Neuronal stem cell (in vitro differentiated cells): Measurements from ENCODE around the gene PSD4.

Source experiments
- DNase-seq: peaks from one replicate; pipeline ENCODE4 v3.0.0-alpha.2; 2013; ENCODE audit warnings: low spot score
- H2AFZ ChIP-seq: one replicate; pipeline ENCODE4 v1.6.1; 2013; ENCODE audit warnings: mild to moderate bottlenecking, low read length, inconsistent platforms
- H2AK5ac ChIP-seq: 2 replicates; pipeline ENCODE4 v1.6.1; 2013; ENCODE audit warnings: low read depth, mild to moderate bottlenecking, inconsistent platforms, low read length, moderate library complexity, mixed read lengths
- H2BK120ac ChIP-seq: 2 replicates; pipeline ENCODE4 v1.6.1; 2013; ENCODE audit warnings: low read depth, mild to moderate bottlenecking, inconsistent platforms, low read length, moderate library complexity, mixed read lengths
- H2BK12ac ChIP-seq: one replicate; pipeline ENCODE4 v1.6.1; 2013; ENCODE audit warnings: low read length, inconsistent platforms
- H2BK15ac ChIP-seq: 2 replicates; pipeline ENCODE4 v1.6.1; 2013; ENCODE audit warnings: mild to moderate bottlenecking, low read length, inconsistent platforms, mixed read lengths
- H2BK5ac ChIP-seq: one replicate; pipeline ENCODE4 v1.6.1; 2013; ENCODE audit warnings: inconsistent platforms, mild to moderate bottlenecking, low read length, moderate library complexity
- H3K14ac ChIP-seq: one replicate; pipeline ENCODE4 v1.6.1; 2013; ENCODE audit warnings: low read length, inconsistent platforms
- H3K18ac ChIP-seq: 2 replicates; pipeline ENCODE4 v1.6.1; 2013; ENCODE audit warnings: low read length, inconsistent platforms
- H3K23ac ChIP-seq: 2 replicates; pipeline ENCODE4 v1.6.1; 2013; ENCODE audit warnings: low read depth, mild to moderate bottlenecking, mixed read lengths, low read length, inconsistent platforms; ENCODE audit not compliant: poor library complexity
- H3K27ac ChIP-seq: replicated peaks from 3 replicates; pipeline ENCODE4 v1.5.1; 2013; ENCODE audit warnings: low read length, inconsistent platforms
- H3K27me3 ChIP-seq, 3 experiments: 2 replicates each; pipeline ENCODE4 v1.6.1; 2013; ENCODE audit warnings: low read length in 3 of 3, mild to moderate bottlenecking in 2 of 3, inconsistent platforms in 1 of 3, low read depth in 1 of 3, mixed read lengths in 1 of 3, moderate library complexity in 1 of 3; ENCODE audit not compliant: control insufficient read depth in 3 of 3, insufficient read depth in 3 of 3
- H3K36me3 ChIP-seq, 2 donors: replicated peaks in 1 of 2; 2 replicates each; pipeline ENCODE4 v1.6.1; 2013; ENCODE audit warnings: low read length in 2 of 2; ENCODE audit not compliant: control insufficient read depth in 2 of 2, insufficient read depth in 2 of 2
- H3K4ac ChIP-seq: 2 replicates; pipeline ENCODE4 v1.6.1; 2013; ENCODE audit warnings: inconsistent platforms, mild to moderate bottlenecking, low read length, moderate library complexity
- H3K4me1 ChIP-seq, 2 donors: 1 replicate in 1 of 2; 2 replicates in 1 of 2; pipeline ENCODE4 v1.6.1; 2013; ENCODE audit warnings: low read length in 2 of 2, low read depth in 1 of 2; ENCODE audit not compliant: control insufficient read depth in 2 of 2, insufficient read depth in 1 of 2
- H3K4me2 ChIP-seq: one replicate; pipeline ENCODE4 v1.6.1; 2013; ENCODE audit warnings: mild to moderate bottlenecking, low read length, inconsistent platforms; ENCODE audit not compliant: insufficient read depth, poor library complexity, severe bottlenecking
- H3K4me3 ChIP-seq, 2 donors: 2 replicates each; pipeline ENCODE4 v1.5.1; 2013; ENCODE audit warnings: low read length in 2 of 2, mild to moderate bottlenecking in 2 of 2, inconsistent platforms in 1 of 2, moderate library complexity in 1 of 2
- H3K79me1 ChIP-seq: one replicate; pipeline ENCODE4 v1.6.1; 2013; ENCODE audit warnings: low read depth, mild to moderate bottlenecking, inconsistent platforms, low read length, moderate library complexity
- H3K9ac ChIP-seq: one replicate; pipeline ENCODE4 v1.6.1; 2013; ENCODE audit warnings: mild to moderate bottlenecking, low read depth, low read length, inconsistent platforms; ENCODE audit not compliant: poor library complexity
- H3K9me3 ChIP-seq, 2 donors: replicated peaks in 1 of 2; 2 replicates each; pipeline versions ENCODE3 to v1.6.1; 2013; ENCODE audit warnings: low read length in 2 of 2, mild to moderate bottlenecking in 2 of 2, inconsistent platforms in 1 of 2, low read depth in 1 of 2, mixed read lengths in 1 of 2, moderate library complexity in 1 of 2; ENCODE audit not compliant: control insufficient read depth in 2 of 2, insufficient read depth in 1 of 2
- H4K8ac ChIP-seq: one replicate; pipeline ENCODE4 v1.6.1; 2013; ENCODE audit warnings: low read depth, mild to moderate bottlenecking, inconsistent platforms, low read length, moderate library complexity
- H4K91ac ChIP-seq: one replicate; pipeline ENCODE4 v1.6.1; 2013; ENCODE audit warnings: low read length, low read depth, mild to moderate bottlenecking, inconsistent platforms; ENCODE audit not compliant: poor library complexity
- WGBS, 2 donors: extraction: QIAGEN DNeasy Blood & Tissue Kit; methylation state at CpG; one replicate each; pipeline ENCODE4 v1.1.7; 2013; ENCODE audit warnings: missing lambda C conversion rate in 2 of 2, mixed read lengths in 1 of 2; ENCODE audit not compliant: insufficient read length in 2 of 2, insufficient replicate concordance in 1 of 2; ENCODE audit errors: extremely low coverage in 2 of 2; 5-methylcytosine and 5-hydroxymethylcytosine counted together

PSD4 gene

DNA sequence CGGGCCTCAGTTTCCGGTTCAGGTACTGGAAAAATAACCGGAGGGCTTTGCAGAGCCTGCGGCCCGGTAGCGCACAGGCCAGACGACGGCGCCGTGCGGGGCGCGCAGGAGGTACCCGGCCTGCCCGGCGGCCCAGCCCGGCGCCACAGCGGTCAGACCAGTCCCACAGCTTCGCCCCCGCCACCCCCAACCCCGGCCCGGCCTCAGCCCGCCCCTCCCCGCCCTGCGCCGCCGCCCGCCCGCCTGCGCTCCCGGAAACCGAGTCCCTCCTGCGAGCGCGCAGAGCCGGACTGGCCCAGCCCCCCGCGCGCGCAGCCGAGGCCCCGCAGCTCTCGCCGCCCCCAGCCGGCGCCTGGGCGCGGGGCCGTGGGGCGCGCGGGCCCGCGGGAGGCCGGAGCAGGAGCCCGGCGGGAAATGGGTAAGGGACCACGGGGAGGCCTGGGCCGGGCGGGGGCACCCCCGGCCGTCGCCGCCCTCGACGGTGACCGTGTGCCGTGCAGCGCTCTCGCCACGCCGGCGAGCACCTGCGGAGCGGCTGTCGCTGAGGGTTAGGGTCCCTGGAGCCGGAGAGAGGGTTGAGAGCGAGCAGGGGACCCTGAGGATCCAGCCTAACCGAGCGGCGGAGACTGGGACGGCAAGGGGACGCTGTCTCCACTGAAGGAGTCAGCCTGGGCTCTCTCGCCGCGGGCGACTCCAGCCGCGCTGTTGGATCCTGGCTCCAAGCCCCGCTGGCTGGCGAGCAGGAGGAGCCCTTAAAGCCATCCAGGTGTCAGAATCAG is 16.5 kb upstream of the PSD4 start:
- Histone ChIP-seq H3K27me3 (peaks cover 0 to 46% (median 17%) of the 10 kb centered on the region in 3 experiments), H3K9ac (peak overlapping the region; percentile 75), H2BK5ac (no peak overlapping the region), H2BK15ac (peak overlapping the region; percentile 67), H3K79me1 (no peaks in the 10 kb centered on the region), H3K36me3 (no peaks in the 10 kb centered on the region), H2AFZ (peak overlapping the region; percentile 87), H3K4me2 (peak overlapping the region; percentile 88), H2BK120ac (peak overlapping the region; percentile 63), H3K18ac (peak overlapping the region; percentile 93), H4K91ac (no peak overlapping the region), H3K4me3 (peak overlapping the region; percentile 43 to 86), H3K9me3 (peaks cover 0 to 4% of the 10 kb centered on the region in 2 donors), H2BK12ac (peak overlapping the region; percentile 78), H3K4me1 (peaks cover 0 to 3% of the 10 kb centered on the region in 2 donors), H4K8ac (peak overlapping the region; percentile 57), H2AK5ac (peak overlapping the region; percentile 54), H3K23ac (peak overlapping the region; percentile 95), H3K27ac (no peak overlapping the region), H3K14ac (peak overlapping the region; percentile 9), H3K4ac (no peak overlapping the region)
- DNase-seq, result no peak
- WGBS, 2 donors, result no CpG with 5 or more reads among the region's 92 CpGs

DNA sequence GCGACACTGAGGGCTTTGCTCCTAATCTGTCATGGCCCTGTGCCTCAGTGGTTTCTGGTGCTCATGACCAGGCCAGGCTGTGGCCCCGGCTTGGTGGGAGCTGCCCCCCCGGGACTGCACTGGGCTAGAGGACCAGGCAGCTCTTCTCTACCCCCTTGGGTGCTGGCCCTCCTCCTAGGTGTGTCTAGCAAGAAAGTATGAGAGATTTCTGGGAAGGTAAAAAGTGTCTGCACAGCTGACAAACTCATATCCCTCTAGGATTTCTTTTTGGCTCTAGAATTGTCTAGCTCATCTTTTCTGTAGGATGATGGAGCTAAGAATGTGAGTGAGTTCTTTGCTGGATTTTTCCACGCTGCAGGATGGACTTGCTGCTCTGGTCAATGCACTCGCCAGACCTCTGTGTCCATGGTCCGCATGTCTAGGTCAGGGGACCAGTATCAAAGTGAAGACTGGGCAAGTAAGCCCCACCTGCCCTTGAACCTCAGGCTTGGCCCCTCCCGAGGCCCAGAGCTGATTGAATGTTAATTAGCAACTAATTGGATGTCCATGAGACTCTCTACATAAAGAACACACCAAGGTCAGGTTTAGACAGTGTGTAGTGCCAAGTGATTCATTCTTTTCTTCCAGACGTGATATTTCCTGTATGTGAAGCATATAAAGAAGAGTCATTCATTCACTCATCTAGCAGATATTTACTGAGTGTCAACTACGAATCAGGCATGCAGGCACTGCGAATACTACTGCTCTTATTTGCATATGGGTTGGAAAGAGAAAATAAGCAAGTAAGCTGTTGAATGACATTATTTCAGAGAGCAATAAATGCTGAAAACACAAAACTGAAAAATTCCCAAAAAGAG is 15.6 kb upstream of the PSD4 start:
- peaks cover 0 to 4% of the 10 kb centered on the region in 2 donors for H3K9me3 ChIP-seq
- H2BK12ac ChIP-seq, result peak overlapping the region; percentile 78
- peak overlapping the region; percentile 95 for H3K23ac ChIP-seq
- WGBS, 2 donors, result no CpG with 5 or more reads among the region's 10 CpGs
- peak overlapping the region; percentile 67 for H2BK15ac ChIP-seq
- peak overlapping the region; percentile 43 to 86 for H3K4me3 ChIP-seq
- peak overlapping the region; percentile 84 for H2AFZ ChIP-seq
- no peak overlapping the region for H2BK5ac ChIP-seq
- no peak overlapping the region for H4K91ac ChIP-seq
- H2AK5ac ChIP-seq, result peak overlapping the region; percentile 54
- no peak overlapping the region for H4K8ac ChIP-seq
- H3K4ac ChIP-seq, result no peak overlapping the region
- H3K14ac ChIP-seq, result peak overlapping the region; percentile 9
- H3K36me3 ChIP-seq, result no peaks in the 10 kb centered on the region
- H2BK120ac ChIP-seq, result peak overlapping the region; percentile 63
- no peak overlapping the region for H3K27ac ChIP-seq
- H3K4me1 ChIP-seq, result peaks cover 0 to 3% of the 10 kb centered on the region in 2 donors
- DNase-seq, result no peak
- H3K4me2 ChIP-seq, result peak overlapping the region; percentile 88
- H3K9ac ChIP-seq, result peak overlapping the region; percentile 75
- H3K27me3 ChIP-seq, result peaks cover 0 to 46% (median 17%) of the 10 kb centered on the region in 3 experiments
- H3K79me1 ChIP-seq, result no peaks in the 10 kb centered on the region
- peak overlapping the region; percentile 93 for H3K18ac ChIP-seq

DNA sequence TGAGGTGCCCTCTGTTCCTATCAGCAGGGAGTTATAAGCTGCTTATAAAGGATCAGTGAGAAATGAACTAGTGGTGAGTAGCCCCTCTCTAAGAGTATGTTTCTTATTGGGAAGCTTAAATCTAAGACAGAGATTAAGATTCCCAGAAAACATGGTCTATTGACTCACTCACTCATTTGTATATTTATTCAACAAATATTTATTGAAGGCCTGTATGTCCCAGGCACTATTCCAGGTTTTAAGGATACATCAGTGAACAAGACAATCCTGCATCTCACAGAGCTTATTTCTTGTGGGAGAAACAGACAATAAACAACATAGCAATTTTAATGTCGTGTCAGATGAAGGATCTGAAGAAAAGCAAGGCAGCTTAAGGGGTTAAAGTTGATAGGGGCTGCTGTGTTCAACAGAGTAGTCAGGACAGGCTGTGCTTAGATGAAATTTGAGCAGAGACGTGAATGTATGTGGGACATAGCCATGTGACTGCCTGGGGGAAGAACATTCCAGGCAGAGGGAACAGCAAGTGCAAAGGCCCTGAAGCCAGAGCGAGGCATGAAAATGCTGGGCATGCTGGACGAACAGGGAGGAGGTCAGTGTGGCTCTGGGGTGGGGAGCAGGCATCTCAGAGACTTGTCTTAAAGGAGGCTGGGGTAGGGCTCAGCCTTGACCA is 14.8 kb upstream of the PSD4 start:
- Histone ChIP-seq H3K4me1 (peaks cover 0 to 3% of the 10 kb centered on the region in 2 donors), H2BK120ac (no peak overlapping the region), H3K27ac (no peak overlapping the region), H3K4me2 (no peak overlapping the region), H2AFZ (no peak overlapping the region), H3K27me3 (peaks cover 0 to 46% (median 17%) of the 10 kb centered on the region in 3 experiments), H4K8ac (no peak overlapping the region), H3K9ac (no peak overlapping the region), H3K36me3 (no peaks in the 10 kb centered on the region), H4K91ac (no peak overlapping the region), H3K14ac (no peak overlapping the region), H3K9me3 (peaks cover 0 to 4% of the 10 kb centered on the region in 2 donors), H3K4me3 (peak overlapping the region in 1 of 2 donors; percentile 38), H3K79me1 (no peaks in the 10 kb centered on the region), H3K4ac (no peak overlapping the region), H2AK5ac (no peak overlapping the region), H2BK12ac (no peak overlapping the region), H3K18ac (no peak overlapping the region), H2BK5ac (no peak overlapping the region), H2BK15ac (no peak overlapping the region), H3K23ac (no peak overlapping the region)
- WGBS, 2 donors, result no CpG with 5 or more reads among the region's 4 CpGs
- no peak for DNase-seq
